ENCODE data around the gene FSD1. TPM values are rescaled to one million over a fixed set of nuclear protein-coding genes. Genes with fewer than 3 reads are reported as not detected.
A peak's percentile ranks its signal among the peaks of the same experiment; 100 is the strongest.

Gene FSD1
- total and polyA plus RNA-seq, 9 of the 15 experiments (the other 6 are each of a cell fraction or from before 2014, with no cell fraction given): 0.11 to 1.9 (median 0.94) TPM; not detected in 1

DNA sequence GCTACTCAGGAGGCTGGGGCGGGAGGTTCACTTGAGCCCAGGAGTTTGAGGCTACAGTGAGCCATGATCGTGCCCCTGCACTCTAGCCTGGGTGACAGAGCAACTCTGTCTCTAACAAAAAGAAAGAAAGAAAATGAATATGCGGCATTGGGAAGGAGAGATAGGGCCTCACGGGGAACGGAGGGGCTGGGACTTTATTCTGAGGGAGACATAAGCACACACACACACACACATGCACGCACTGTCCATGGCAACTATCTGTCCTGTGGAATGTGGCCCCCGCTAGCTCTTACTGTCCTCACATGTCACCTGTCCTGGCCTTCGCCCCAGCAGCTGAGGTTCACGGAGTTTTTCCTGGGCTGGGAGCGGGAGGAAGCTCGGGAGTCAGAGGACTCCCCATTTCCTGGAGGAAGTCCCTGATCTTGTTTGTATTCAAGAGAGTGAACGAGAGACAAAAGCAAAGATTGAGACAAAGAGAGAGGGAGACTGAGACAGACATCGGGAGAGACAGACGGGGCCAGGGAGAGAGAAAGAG, 33.6 kb downstream of the FSD1 start:
- DNase-seq (ENCODE audit: extremely low read depth in 1 of 4, low spot score in 3 of 4) (peak in 2 of 4 experiments; percentile 17 to 75), FAIRE-seq (peak; percentile 79), ATAC-seq (peak; percentile 7; the same call in 1 of the 3 replicates)
- Histone ChIP-seq H3K9me1 (ENCODE audit: control insufficient read depth, insufficient read depth, low read length) (no peaks in the 10 kb centered on the region), H3K4me2 (ENCODE audit: insufficient read depth, low read length) (peak overlapping the region; percentile 73), H4K20me1 (replicated peaks; ENCODE audit: control insufficient read depth, insufficient read depth, low read length) (no peaks in the 10 kb centered on the region), H3K27ac (ENCODE audit: extremely low read depth, low read depth, low read length) (peak overlapping the region; percentile 47; the same call in 2 of the 3 replicates), H3K9me3 (replicated peaks; ENCODE audit: control insufficient read depth, insufficient read depth, low read depth, low read length) (no peaks in the 10 kb centered on the region), H3K4me3 (no peak overlapping the region; the same call in 1 of the 2 replicates), H3K79me2 (ENCODE audit: control insufficient read depth, insufficient read depth, low read length) (no peaks in the 10 kb centered on the region), H3K4me1 (replicated peaks in 1 of 2; ENCODE audit: control insufficient read depth in 2 of 2, insufficient read depth in 2 of 2, low read length in 2 of 2) (peaks cover 9 to 20% of the 10 kb centered on the region in 2 experiments; a peak in 4 of 5 replicates), H3K27me3 (ENCODE audit: control insufficient read depth in 2 of 2, insufficient read depth in 2 of 2, low read length in 2 of 2) (no peaks in the 10 kb centered on the region), H2AFZ (ENCODE audit: low read depth, low read length) (peak overlapping the region; percentile 70), H3K36me3 (ENCODE audit: control insufficient read depth, insufficient read depth, low read length) (no peaks in the 10 kb centered on the region), H3K9ac (ENCODE audit: insufficient read depth in 1 of 2, low read depth in 2 of 2, low read length in 2 of 2) (peak overlapping the region; percentile 58 to 92)
- intact Hi-C loops (cut with micrococcal nuclease): no loop called here
- in situ Hi-C loops (cut with MboI): no loop called here
- no TSS peak for BruUV-seq (replicated peaks)
- ChIA-PET POLR2A (interaction anchor here (0.6 to 1.5 kb wide), 4 partner anchors 9 to 26 kb away, joined by 3 to 7 read pairs (median 3); no protein-coding TSS in a partner anchor), CTCF (ENCODE audit: low intra/inter-chr PET ratio) (no interaction called here)
- 5% methylated on average over 12 of the region's 14 CpGs for WGBS (ENCODE audit: insufficient coverage, low coverage, missing lambda C conversion rate)
- TF ChIP-seq PRMT5 (CRISPR knock-in tag; IDR thresholded peaks at IDR 0.05) (no peak), ZNF707 (CRISPR knock-in tag; conservative IDR thresholded peaks at IDR 0.05) (no peak), SUPT5H (IDR thresholded peaks at IDR 0.05) (peak; percentile 45; the same call in 1 of the 2 replicates), PCBP2 (IDR thresholded peaks at IDR 0.05; ENCODE audit: low read depth, low read length, poor library complexity, severe bottlenecking) (no peak), ETV5 (CRISPR knock-in tag; IDR thresholded peaks at IDR 0.05; ENCODE audit: low read depth) (no peak), L3MBTL2 (IDR thresholded peaks at IDR 0.05) (peak; percentile 71), TCF7 (IDR thresholded peaks at IDR 0.05; ENCODE audit: borderline replicate concordance) (no peak)
- TF ChIP-seq, protein P1, sequence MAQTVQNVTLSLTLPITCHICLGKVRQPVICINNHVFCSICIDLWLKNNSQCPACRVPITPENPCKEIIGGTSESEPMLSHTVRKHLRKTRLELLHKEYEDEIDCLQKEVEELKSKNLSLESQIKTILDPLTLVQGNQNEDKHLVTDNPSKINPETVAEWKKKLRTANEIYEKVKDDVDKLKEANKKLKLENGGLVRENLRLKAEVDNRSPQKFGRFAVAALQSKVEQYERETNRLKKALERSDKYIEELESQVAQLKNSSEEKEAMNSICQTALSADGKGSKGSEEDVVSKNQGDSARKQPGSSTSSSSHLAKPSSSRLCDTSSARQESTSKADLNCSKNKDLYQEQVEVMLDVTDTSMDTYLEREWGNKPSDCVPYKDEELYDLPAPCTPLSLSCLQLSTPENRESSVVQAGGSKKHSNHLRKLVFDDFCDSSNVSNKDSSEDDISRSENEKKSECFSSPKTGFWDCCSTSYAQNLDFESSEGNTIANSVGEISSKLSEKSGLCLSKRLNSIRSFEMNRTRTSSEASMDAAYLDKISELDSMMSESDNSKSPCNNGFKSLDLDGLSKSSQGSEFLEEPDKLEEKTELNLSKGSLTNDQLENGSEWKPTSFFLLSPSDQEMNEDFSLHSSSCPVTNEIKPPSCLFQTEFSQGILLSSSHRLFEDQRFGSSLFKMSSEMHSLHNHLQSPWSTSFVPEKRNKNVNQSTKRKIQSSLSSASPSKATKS (CRISPR knock-in tag; IDR thresholded peaks at IDR 0.05): no peak
- TF ChIP-seq, protein P2, sequence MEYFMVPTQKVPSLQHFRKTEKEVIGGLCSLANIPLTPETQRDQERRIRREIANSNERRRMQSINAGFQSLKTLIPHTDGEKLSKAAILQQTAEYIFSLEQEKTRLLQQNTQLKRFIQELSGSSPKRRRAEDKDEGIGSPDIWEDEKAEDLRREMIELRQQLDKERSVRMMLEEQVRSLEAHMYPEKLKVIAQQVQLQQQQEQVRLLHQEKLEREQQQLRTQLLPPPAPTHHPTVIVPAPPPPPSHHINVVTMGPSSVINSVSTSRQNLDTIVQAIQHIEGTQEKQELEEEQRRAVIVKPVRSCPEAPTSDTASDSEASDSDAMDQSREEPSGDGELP (CRISPR knock-in tag; IDR thresholded peaks at IDR 0.05; ENCODE audit: borderline replicate concordance): peak; percentile 41; the same call in 1 of the 2 replicates
- TF ChIP-seq, protein P3, sequence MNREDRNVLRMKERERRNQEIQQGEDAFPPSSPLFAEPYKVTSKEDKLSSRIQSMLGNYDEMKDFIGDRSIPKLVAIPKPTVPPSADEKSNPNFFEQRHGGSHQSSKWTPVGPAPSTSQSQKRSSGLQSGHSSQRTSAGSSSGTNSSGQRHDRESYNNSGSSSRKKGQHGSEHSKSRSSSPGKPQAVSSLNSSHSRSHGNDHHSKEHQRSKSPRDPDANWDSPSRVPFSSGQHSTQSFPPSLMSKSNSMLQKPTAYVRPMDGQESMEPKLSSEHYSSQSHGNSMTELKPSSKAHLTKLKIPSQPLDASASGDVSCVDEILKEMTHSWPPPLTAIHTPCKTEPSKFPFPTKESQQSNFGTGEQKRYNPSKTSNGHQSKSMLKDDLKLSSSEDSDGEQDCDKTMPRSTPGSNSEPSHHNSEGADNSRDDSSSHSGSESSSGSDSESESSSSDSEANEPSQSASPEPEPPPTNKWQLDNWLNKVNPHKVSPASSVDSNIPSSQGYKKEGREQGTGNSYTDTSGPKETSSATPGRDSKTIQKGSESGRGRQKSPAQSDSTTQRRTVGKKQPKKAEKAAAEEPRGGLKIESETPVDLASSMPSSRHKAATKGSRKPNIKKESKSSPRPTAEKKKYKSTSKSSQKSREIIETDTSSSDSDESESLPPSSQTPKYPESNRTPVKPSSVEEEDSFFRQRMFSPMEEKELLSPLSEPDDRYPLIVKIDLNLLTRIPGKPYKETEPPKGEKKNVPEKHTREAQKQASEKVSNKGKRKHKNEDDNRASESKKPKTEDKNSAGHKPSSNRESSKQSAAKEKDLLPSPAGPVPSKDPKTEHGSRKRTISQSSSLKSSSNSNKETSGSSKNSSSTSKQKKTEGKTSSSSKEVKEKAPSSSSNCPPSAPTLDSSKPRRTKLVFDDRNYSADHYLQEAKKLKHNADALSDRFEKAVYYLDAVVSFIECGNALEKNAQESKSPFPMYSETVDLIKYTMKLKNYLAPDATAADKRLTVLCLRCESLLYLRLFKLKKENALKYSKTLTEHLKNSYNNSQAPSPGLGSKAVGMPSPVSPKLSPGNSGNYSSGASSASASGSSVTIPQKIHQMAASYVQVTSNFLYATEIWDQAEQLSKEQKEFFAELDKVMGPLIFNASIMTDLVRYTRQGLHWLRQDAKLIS (CRISPR knock-in tag; IDR thresholded peaks at IDR 0.05): no peak
- TF ChIP-seq, protein P4, sequence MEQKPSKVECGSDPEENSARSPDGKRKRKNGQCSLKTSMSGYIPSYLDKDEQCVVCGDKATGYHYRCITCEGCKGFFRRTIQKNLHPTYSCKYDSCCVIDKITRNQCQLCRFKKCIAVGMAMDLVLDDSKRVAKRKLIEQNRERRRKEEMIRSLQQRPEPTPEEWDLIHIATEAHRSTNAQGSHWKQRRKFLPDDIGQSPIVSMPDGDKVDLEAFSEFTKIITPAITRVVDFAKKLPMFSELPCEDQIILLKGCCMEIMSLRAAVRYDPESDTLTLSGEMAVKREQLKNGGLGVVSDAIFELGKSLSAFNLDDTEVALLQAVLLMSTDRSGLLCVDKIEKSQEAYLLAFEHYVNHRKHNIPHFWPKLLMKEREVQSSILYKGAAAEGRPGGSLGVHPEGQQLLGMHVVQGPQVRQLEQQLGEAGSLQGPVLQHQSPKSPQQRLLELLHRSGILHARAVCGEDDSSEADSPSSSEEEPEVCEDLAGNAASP (IDR thresholded peaks at IDR 0.05): no peak
- TF ChIP-seq, protein P5, sequence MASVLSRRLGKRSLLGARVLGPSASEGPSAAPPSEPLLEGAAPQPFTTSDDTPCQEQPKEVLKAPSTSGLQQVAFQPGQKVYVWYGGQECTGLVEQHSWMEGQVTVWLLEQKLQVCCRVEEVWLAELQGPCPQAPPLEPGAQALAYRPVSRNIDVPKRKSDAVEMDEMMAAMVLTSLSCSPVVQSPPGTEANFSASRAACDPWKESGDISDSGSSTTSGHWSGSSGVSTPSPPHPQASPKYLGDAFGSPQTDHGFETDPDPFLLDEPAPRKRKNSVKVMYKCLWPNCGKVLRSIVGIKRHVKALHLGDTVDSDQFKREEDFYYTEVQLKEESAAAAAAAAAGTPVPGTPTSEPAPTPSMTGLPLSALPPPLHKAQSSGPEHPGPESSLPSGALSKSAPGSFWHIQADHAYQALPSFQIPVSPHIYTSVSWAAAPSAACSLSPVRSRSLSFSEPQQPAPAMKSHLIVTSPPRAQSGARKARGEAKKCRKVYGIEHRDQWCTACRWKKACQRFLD (CRISPR knock-in tag; IDR thresholded peaks at IDR 0.05): no peak
